GM23248 (cell line): ENCODE results near the gene ARHGAP10. TPM values are rescaled to one million over a fixed set of nuclear protein-coding genes. Genes with fewer than 3 reads are reported as not detected.
A peak's percentile ranks its signal among the peaks of the same experiment; 100 is the strongest.

Source experiments
- DNase-seq: peaks from one replicate; pipeline ENCODE4 v3.0.0-alpha.2; 2015
- H2AFZ ChIP-seq: fragments of 200-600 bp; sonication (generic); 2 replicates; pipeline ENCODE4 v1.6.1; 2016; ENCODE audit warnings: antibody characterized with exemption
- H3F3A ChIP-seq: fragments of 200-600 bp; sonication (generic); 2 replicates; pipeline ENCODE4 v1.6.1; 2016; ENCODE audit warnings: mild to moderate bottlenecking, antibody characterized with exemption, mixed run types; ENCODE audit not compliant: insufficient read depth
- H3K27ac ChIP-seq: fragments of 200-600 bp; sonication (generic); 2 replicates; pipeline ENCODE4 v1.5.1; 2016; ENCODE audit warnings: mild to moderate bottlenecking
- H3K27me3 ChIP-seq: fragments of 200-600 bp; sonication (generic); replicated peaks from 2 replicates; pipeline ENCODE4 v1.6.1; 2016; ENCODE audit warnings: mild to moderate bottlenecking; ENCODE audit not compliant: insufficient read depth
- H3K36me3 ChIP-seq: fragments of 200-600 bp; sonication (generic); 2 replicates; pipeline ENCODE4 v1.6.1; 2016; ENCODE audit warnings: low read depth, mild to moderate bottlenecking
- H3K4me1 ChIP-seq: fragments of 200-600 bp; sonication (generic); 2 replicates; pipeline ENCODE4 v1.6.1; 2016; ENCODE audit warnings: mild to moderate bottlenecking; ENCODE audit not compliant: insufficient read depth
- H3K4me2 ChIP-seq: fragments of 200-600 bp; sonication (generic); one replicate; pipeline ENCODE4 v1.6.1; 2016; ENCODE audit warnings: mild to moderate bottlenecking; ENCODE audit not compliant: unreplicated experiment
- H3K4me3 ChIP-seq: fragments of 200-600 bp; sonication (generic); 2 replicates; pipeline ENCODE4 v1.5.1; 2016; ENCODE audit warnings: mild to moderate bottlenecking
- H3K79me2 ChIP-seq: fragments of 200-600 bp; sonication (generic); 2 replicates; pipeline ENCODE4 v1.6.1; 2016; ENCODE audit warnings: mild to moderate bottlenecking; ENCODE audit not compliant: insufficient read depth
- H3K9ac ChIP-seq: fragments of 200-600 bp; sonication (generic); 2 replicates; pipeline ENCODE4 v1.6.1; 2016; ENCODE audit warnings: mild to moderate bottlenecking
- H3K9me2 ChIP-seq: fragments of 200-600 bp; sonication (generic); 2 replicates; pipeline ENCODE4 v1.6.1; 2016; ENCODE audit warnings: mixed run types, mild to moderate bottlenecking, moderate library complexity; ENCODE audit not compliant: insufficient read depth
- H3K9me3 ChIP-seq: fragments of 200-600 bp; sonication (generic); one replicate; pipeline ENCODE4 v1.6.1; 2017; ENCODE audit warnings: low read depth
- H4K20me1 ChIP-seq: fragments of 200-600 bp; sonication (generic); 2 replicates; pipeline ENCODE4 v1.6.0; 2016; ENCODE audit not compliant: insufficient read depth
- EZH2 ChIP-seq: fragments of 200-600 bp; sonication (generic); IDR thresholded peaks from 2 replicates; pipeline ENCODE4 v1.6.1; 2018; ENCODE audit warnings: antibody characterized with exemption, mild to moderate bottlenecking; ENCODE audit not compliant: insufficient read depth, poor library complexity, severe bottlenecking
- EZH2phosphoT487 ChIP-seq: fragments of 200-600 bp; sonication (generic); IDR thresholded peaks from 2 replicates; pipeline ENCODE4 v1.6.1; 2018; ENCODE audit warnings: antibody characterized with exemption, moderate library complexity, mild to moderate bottlenecking, low read depth; ENCODE audit not compliant: insufficient read depth
- WGBS, 2 experiments: methylation state at CpG; one replicate each; pipeline ENCODE4 v1.1.6; 2015 to 2017; ENCODE audit warnings: low lambda C conversion rate in 2 of 2, low coverage in 1 of 2; ENCODE audit errors: missing lambda C conversion rate in 2 of 2; 5-methylcytosine and 5-hydroxymethylcytosine counted together
- in situ Hi-C: fragments of 300-500 bp; cut with MboI; formaldehyde crosslinking; loops from 2 replicates; pipeline ENCODE4 v1.15.0; 2020
- polyA plus RNA-seq: library from polyadenylated mRNA; unstranded; fragments of >200 nt; fragmentation: Nextera tagmentation; extraction: Ambion mirVana; gene quantifications from 2 replicates; pipeline ENCODE4 v1.2.1, GENCODE V29; 2016
- total RNA-seq: library from RNA; depleted of rRNA; stranded (reverse); fragments of >200 nt; shearing (Covaris generic); gene quantifications from 2 replicates; pipeline ENCODE4 v1.2.3, GENCODE V29; 2014

Gene ARHGAP10
- total and polyA plus RNA-seq, 2 experiments from 2014 or later, result 19.5 to 24.8 TPM

DNA sequence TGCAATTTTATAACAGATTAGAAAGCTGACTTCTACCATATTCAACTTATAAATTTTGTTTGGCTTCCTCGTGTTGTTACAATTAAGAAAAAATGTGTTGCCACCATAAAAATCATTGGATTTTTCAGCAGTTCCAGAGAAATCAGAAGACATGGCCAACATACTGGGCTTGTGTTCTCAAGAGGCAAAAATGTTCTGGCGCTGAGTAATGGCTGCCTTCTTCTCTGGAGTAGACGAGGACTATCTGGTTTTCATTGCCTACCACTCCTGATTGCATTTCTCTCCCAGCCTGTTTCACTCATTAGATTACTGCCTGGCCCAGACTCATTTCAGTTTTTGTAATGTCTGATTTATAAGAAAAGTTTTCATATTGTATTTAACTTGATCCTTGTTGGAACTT is 122.3 kb downstream of the ARHGAP10 start:
- in situ Hi-C loops, result loop anchor here (25.0 kb wide), 2 partner anchors 517 to 692 kb away; no protein-coding TSS in a partner anchor
- Histone ChIP-seq H3K79me2 (peaks cover 66% of the 10 kb centered on the region), H3K9me3 (no peaks in the 10 kb centered on the region), H3K4me2 (peak overlapping the region; percentile 61), H2AFZ (peak overlapping the region; percentile 69), H3K27me3 (no peaks in the 10 kb centered on the region), H3K9me2 (no peaks in the 10 kb centered on the region), H3K4me1 (peaks cover 21% of the 10 kb centered on the region), H4K20me1 (no peaks in the 10 kb centered on the region), H3K9ac (peak overlapping the region; percentile 51), H3F3A (peaks cover 22% of the 10 kb centered on the region), H3K4me3 (peak overlapping the region; percentile 25), H3K27ac (peak overlapping the region; percentile 80), H3K36me3 (peaks cover 10% of the 10 kb centered on the region)
- peak; percentile 56 for DNase-seq
- no peak for TF ChIP-seq EZH2phosphoT487
- 17 to 20% methylated on average over 3 of the region's 3 CpGs for WGBS, 2 experiments

DNA sequence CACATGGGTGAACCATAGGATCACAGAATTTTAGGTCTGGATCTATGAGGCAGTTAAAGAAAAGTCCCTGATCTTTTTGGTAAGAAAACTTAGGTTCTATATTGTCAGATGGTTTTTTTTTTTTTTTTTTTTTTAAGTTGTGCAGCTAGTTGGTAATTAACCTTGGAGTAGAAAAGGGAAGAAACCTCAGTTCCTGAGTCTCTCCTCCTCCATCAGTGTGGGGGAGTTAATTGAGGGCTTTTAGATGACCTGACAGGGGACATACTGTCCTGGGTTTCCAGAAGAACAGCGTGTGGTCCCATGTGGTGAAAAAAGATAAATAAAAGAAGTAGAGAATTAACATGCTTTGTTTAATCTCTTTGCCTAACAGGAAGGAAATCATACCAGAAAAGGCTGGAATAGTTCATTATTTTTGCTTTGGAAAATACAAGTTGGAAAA is 123.7 kb downstream of the ARHGAP10 start:
- no peaks in the 10 kb centered on the region for H3K9me2 ChIP-seq
- H3F3A ChIP-seq, result peaks cover 22% of the 10 kb centered on the region
- in situ Hi-C loops, result loop anchor here (25.0 kb wide), 2 partner anchors 518 to 693 kb away; no protein-coding TSS in a partner anchor
- no peaks in the 10 kb centered on the region for H3K9me3 ChIP-seq
- no peaks in the 10 kb centered on the region for H4K20me1 ChIP-seq
- no peak overlapping the region for H3K4me3 ChIP-seq
- no peak overlapping the region for H2AFZ ChIP-seq
- peaks cover 4% of the 10 kb centered on the region; the same call in 1 of the 2 replicates for H3K36me3 ChIP-seq
- no peak overlapping the region for H3K9ac ChIP-seq
- peaks cover 55% of the 10 kb centered on the region for H3K79me2 ChIP-seq
- H3K27me3 ChIP-seq, result no peaks in the 10 kb centered on the region
- peaks cover 21% of the 10 kb centered on the region for H3K4me1 ChIP-seq
- 52 to 61% methylated on average over 1 of the region's 1 CpG for WGBS, 2 experiments
- TF ChIP-seq EZH2 (no peak), EZH2phosphoT487 (no peak)
- no peak for DNase-seq
- no peak overlapping the region for H3K27ac ChIP-seq
- no peak overlapping the region for H3K4me2 ChIP-seq

DNA sequence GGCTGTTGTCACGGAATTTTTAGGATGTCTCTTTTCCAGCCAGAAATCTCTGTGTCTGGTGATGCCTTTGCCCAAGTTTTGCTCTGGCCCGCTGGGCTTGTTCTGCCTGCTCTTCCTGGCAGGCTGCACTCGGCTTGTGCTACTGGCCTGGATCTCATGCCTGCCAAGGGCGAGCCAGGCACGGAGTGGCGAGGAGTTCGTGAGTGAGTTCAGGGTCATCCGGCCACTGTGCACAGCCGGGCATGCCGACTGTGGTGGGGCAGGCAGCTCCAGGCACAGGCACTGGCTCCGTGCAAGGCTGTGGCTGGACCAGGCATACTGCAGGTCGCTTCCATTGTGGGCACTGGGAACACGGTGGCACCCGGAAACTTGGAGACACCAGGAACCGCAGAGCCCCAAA is 129.1 kb downstream of the ARHGAP10 start:
- no peak for DNase-seq
- WGBS, 2 experiments, result 56 to 64% methylated on average over 14 to 15 of the region's 15 CpGs
- H3K4me3 ChIP-seq, result no peak overlapping the region
- no peak overlapping the region for H2AFZ ChIP-seq
- no peaks in the 10 kb centered on the region for H3K9me3 ChIP-seq
- 0 out of 2 replicates have a peak, but pooled peaks cover 8% of the 10 kb centered on the region for H3K36me3 ChIP-seq
- no peaks in the 10 kb centered on the region for H3K9me2 ChIP-seq
- H4K20me1 ChIP-seq, result no peaks in the 10 kb centered on the region
- peaks cover 28% of the 10 kb centered on the region for H3K79me2 ChIP-seq
- no peak overlapping the region for H3K27ac ChIP-seq
- in situ Hi-C loops, result loop anchor here (25.0 kb wide), 2 partner anchors 524 to 699 kb away; no protein-coding TSS in a partner anchor
- H3K4me1 ChIP-seq, result peaks cover 28% of the 10 kb centered on the region
- H3K9ac ChIP-seq, result no peak overlapping the region
- no peak for TF ChIP-seq EZH2phosphoT487
- peaks cover 15% of the 10 kb centered on the region for H3F3A ChIP-seq
- no peak overlapping the region for H3K4me2 ChIP-seq
- H3K27me3 ChIP-seq, result no peaks in the 10 kb centered on the region

DNA sequence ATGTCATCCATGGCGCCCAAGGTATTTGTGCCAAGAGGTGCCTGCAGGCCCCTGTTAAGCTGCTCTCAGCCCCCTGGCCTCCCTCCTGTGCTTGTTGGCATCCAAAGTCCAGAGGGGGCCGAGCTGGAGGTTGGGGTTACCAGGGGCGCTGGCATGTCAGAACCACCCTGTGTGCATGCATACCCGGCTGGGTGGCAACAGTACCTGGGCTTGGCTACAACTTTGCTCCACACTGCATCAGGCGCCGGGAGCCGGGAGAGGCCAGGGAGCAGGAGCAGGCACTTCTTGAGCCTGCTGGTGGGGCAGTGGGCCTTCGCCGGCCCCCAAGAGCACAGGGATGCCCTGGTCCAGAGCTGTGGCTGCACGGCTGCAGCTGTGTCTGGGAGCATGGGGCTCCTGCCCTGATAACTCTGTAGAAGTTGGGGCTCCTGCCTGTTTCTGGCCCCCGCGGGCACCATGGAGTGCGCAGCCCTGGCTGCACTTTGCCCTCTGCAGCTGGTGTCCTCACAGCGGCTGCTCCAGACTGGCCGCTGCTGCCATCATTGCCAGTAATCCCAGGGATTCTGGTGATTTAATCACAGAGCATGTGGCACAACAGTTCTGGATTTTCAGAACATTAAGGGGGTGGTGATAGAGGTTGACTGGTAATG is 130.3 kb downstream of the ARHGAP10 start:
- WGBS, 2 experiments, result 98 to 100% methylated on average over 13 to 15 of the region's 15 CpGs
- Histone ChIP-seq H3K79me2 (peaks cover 16% of the 10 kb centered on the region; the same call in 1 of the 2 replicates), H3K9me2 (no peaks in the 10 kb centered on the region), H3K4me3 (no peak overlapping the region), H3K27ac (no peak overlapping the region), H3F3A (peaks cover 22% of the 10 kb centered on the region), H4K20me1 (no peaks in the 10 kb centered on the region; the same call in 1 of the 2 replicates), H3K4me1 (peaks cover 35% of the 10 kb centered on the region), H3K9me3 (no peaks in the 10 kb centered on the region), H3K36me3 (peaks cover 11% of the 10 kb centered on the region; the same call in 1 of the 2 replicates), H3K4me2 (no peak overlapping the region), H3K27me3 (no peaks in the 10 kb centered on the region), H2AFZ (no peak overlapping the region), H3K9ac (no peak overlapping the region)
- in situ Hi-C loops, result loop anchor here (25.0 kb wide), 2 partner anchors 525 to 700 kb away; no protein-coding TSS in a partner anchor
- DNase-seq, result no peak
- TF ChIP-seq EZH2, result no peak
- TF ChIP-seq EZH2phosphoT487, result no peak
